GM23338 (cell line): ENCODE results near the gene HTR6. TPM values are rescaled to one million over a fixed set of nuclear protein-coding genes. Genes with fewer than 3 reads are reported as not detected.

Experiments
- ATAC-seq: fragments of 200-7000 bp; cut with Tn5 transposase; 3 replicates; pipeline ENCODE4 v1.9.1; 2020
- DNase-seq: peaks from one replicate; pipeline ENCODE4 v3.0.0-alpha.2; 2015; ENCODE audit warnings: low spot score
- H2AFZ ChIP-seq: fragments of 200-600 bp; sonication (generic); 2 replicates; pipeline ENCODE4 v1.8.0; 2016; ENCODE audit warnings: antibody characterized with exemption, mild to moderate bottlenecking, moderate library complexity
- H3F3A ChIP-seq: fragments of 200-600 bp; sonication (generic); replicated peaks from 2 replicates; pipeline ENCODE4 v1.8.0; 2017; ENCODE audit warnings: antibody characterized with exemption, mixed run types, low read depth
- H3K27ac ChIP-seq: fragments of 200-600 bp; sonication (generic); 2 replicates; pipeline ENCODE4 v1.6.1; 2016; ENCODE audit warnings: low read depth
- H3K27me3 ChIP-seq: fragments of 200-600 bp; sonication (generic); 2 replicates; pipeline ENCODE4 v1.8.0; 2016; ENCODE audit warnings: mild to moderate bottlenecking, mixed run types, moderate library complexity; ENCODE audit not compliant: insufficient read depth
- H3K36me3 ChIP-seq: fragments of 200-600 bp; sonication (generic); 2 replicates; pipeline ENCODE4 v1.8.0; 2016; ENCODE audit warnings: mild to moderate bottlenecking; ENCODE audit not compliant: insufficient read depth
- H3K4me1 ChIP-seq: fragments of 200-600 bp; sonication (generic); 2 replicates; pipeline ENCODE4 v1.8.0; 2016; ENCODE audit warnings: mild to moderate bottlenecking, moderate library complexity; ENCODE audit not compliant: insufficient read depth
- H3K4me2 ChIP-seq: fragments of 200-600 bp; sonication (generic); 2 replicates; pipeline ENCODE4 v1.7.1; 2017; ENCODE audit warnings: mixed run types
- H3K4me3 ChIP-seq: fragments of 200-600 bp; sonication (generic); 2 replicates; pipeline ENCODE4 v1.6.1; 2016; ENCODE audit warnings: mixed run types
- H3K79me2 ChIP-seq: fragments of 200-600 bp; sonication (generic); replicated peaks from 2 replicates; pipeline ENCODE4 v1.8.0; 2017; ENCODE audit warnings: mild to moderate bottlenecking; ENCODE audit not compliant: insufficient read depth
- H3K9me2 ChIP-seq: fragments of 200-600 bp; sonication (generic); 2 replicates; pipeline ENCODE4 v1.8.0; 2017; ENCODE audit not compliant: insufficient read depth
- H4K20me1 ChIP-seq: fragments of 200-600 bp; sonication (generic); replicated peaks from 2 replicates; pipeline ENCODE4 v1.8.0; 2017; ENCODE audit warnings: mild to moderate bottlenecking; ENCODE audit not compliant: insufficient read depth
- H3K27ac Mint-ChIP-seq: 2 replicates; pipeline ENCODE4 v1.8.0; 2020; ENCODE audit warnings: inconsistent platforms, mild to moderate bottlenecking, moderate library complexity, mixed read lengths
- H3K27me3 Mint-ChIP-seq: 3 replicates; pipeline ENCODE4 v1.8.0; 2022; ENCODE audit warnings: low read depth, mild to moderate bottlenecking, moderate library complexity, mixed read lengths, inconsistent platforms; ENCODE audit not compliant: insufficient read depth, poor library complexity
- H3K36me3 Mint-ChIP-seq: 3 replicates; pipeline ENCODE4 v1.8.0; 2021; ENCODE audit warnings: low read depth, mild to moderate bottlenecking, inconsistent platforms, moderate library complexity, mixed read lengths
- H3K4me1 Mint-ChIP-seq: 3 replicates; pipeline ENCODE4 v1.8.0; 2020; ENCODE audit warnings: mild to moderate bottlenecking, inconsistent platforms, mixed read lengths
- H3K4me3 Mint-ChIP-seq: 3 replicates; pipeline ENCODE4 v1.8.0; 2021; ENCODE audit warnings: moderate library complexity, mild to moderate bottlenecking, inconsistent platforms, mixed read lengths
- H3K9me3 Mint-ChIP-seq: 3 replicates; pipeline ENCODE4 v1.8.0; 2020; ENCODE audit warnings: moderate library complexity, mild to moderate bottlenecking, inconsistent platforms, mixed read lengths
- CREB1 ChIP-seq: fragments of 250-450 bp; sonication (Bioruptor Pico); IDR thresholded peaks from 2 replicates; pipeline ENCODE4 v1.5.0; 2020; ENCODE audit warnings: low read depth, mild to moderate bottlenecking, moderate library complexity
- CTCF ChIP-seq, 2 experiments: fragments of 200-600 bp in 1 of 2; sonication (generic) in 1 of 2; conservative IDR thresholded peaks; 2 replicates each; pipeline versions ENCODE4 v1.5.1 to v1.6.1; 2016 to 2017; ENCODE audit warnings: antibody characterized with exemption in 2 of 2, low read depth in 2 of 2, mild to moderate bottlenecking in 2 of 2, moderate library complexity in 1 of 2
- ETS1 ChIP-seq: IDR thresholded peaks from 2 replicates; pipeline ENCODE4 v1.6.1; 2016; ENCODE audit warnings: antibody characterized with exemption
- EZH2 ChIP-seq: fragments of 200-600 bp; sonication (generic); IDR thresholded peaks from one replicate; pipeline ENCODE4 v1.8.0; 2017; ENCODE audit warnings: antibody characterized with exemption, mild to moderate bottlenecking, low read depth; ENCODE audit not compliant: unreplicated experiment
- JUNB ChIP-seq: IDR thresholded peaks from one replicate; pipeline ENCODE4 v1.6.1; 2016; ENCODE audit warnings: antibody characterized with exemption; ENCODE audit not compliant: unreplicated experiment
- POLR2AphosphoS5 ChIP-seq: IDR thresholded peaks from 2 replicates; pipeline ENCODE4 v1.6.1; 2016; ENCODE audit warnings: antibody characterized with exemption, low read depth
- ZNF114 ChIP-seq: fragments of 250-450 bp; sonication (Bioruptor Pico); IDR thresholded peaks from 2 replicates; pipeline ENCODE4 v1.5.0; 2020; ENCODE audit warnings: mild to moderate bottlenecking, moderate library complexity
- ZNF331 ChIP-seq: fragments of 250-450 bp; sonication (Bioruptor Pico); IDR thresholded peaks from 2 replicates; pipeline ENCODE4 v1.5.0; 2020; ENCODE audit warnings: low read depth, mild to moderate bottlenecking, moderate library complexity
- ZNF462 ChIP-seq: fragments of 250-450 bp; sonication (Bioruptor Pico); IDR thresholded peaks from 2 replicates; pipeline ENCODE4 v1.5.0; 2020; ENCODE audit warnings: mild to moderate bottlenecking, moderate library complexity
- polyA plus RNA-seq: library from polyadenylated mRNA; unstranded; fragments of >200 nt; fragmentation: Nextera tagmentation; extraction: Ambion mirVana; gene quantifications from 2 replicates; pipeline ENCODE4 v1.2.1, GENCODE V29; 2016
- total RNA-seq: library from RNA; depleted of rRNA; stranded (reverse); fragments of >200 nt; shearing (Covaris generic); gene quantifications from 2 replicates; pipeline ENCODE4 v1.2.3, GENCODE V29; 2014

Gene HTR6
- total and polyA plus RNA-seq, 2 experiments from 2014 or later, result 0.26 to 0.66 TPM

- Histone ChIP-seq H3K9me2 (no peaks in the 10 kb centered on the region), H3K36me3 (no peaks in the 10 kb centered on the region), H2AFZ (no peak overlapping the region), H3K27me3 (no peaks in the 10 kb centered on the region), H3F3A (no peaks in the 10 kb centered on the region), H4K20me1 (no peaks in the 10 kb centered on the region), H3K4me3 (no peak overlapping the region), H3K79me2 (no peaks in the 10 kb centered on the region), H3K27ac (no peak overlapping the region), H3K4me2 (no peak overlapping the region), H3K4me1 (peaks cover 11% of the 10 kb centered on the region; the same call in 1 of the 2 replicates)
- ATAC-seq (no peak), DNase-seq (no peak)
- no peak for TF ChIP-seq ZNF331 (CRISPR knock-in tag)
- TF ChIP-seq CREB1 (CRISPR knock-in tag), result no peak
- TF ChIP-seq ETS1, result no peak
- TF ChIP-seq CTCF (conservative IDR thresholded peaks at IDR 0.05; ENCODE audit: low read depth in 2 of 2), result no peak
- TF ChIP-seq ZNF114 (CRISPR knock-in tag), result no peak
- TF ChIP-seq ZNF462, result no peak
- no peak for TF ChIP-seq JUNB
- no peak for TF ChIP-seq POLR2AphosphoS5
- TF ChIP-seq EZH2, result no peak
- peaks cover 18% of the 10 kb centered on the region for H3K4me1 Mint-ChIP-seq
- peaks cover 6% of the 10 kb centered on the region for H3K27me3 Mint-ChIP-seq
- H3K27ac Mint-ChIP-seq, result no peak overlapping the region
- H3K9me3 Mint-ChIP-seq, result no peaks in the 10 kb centered on the region
- peaks cover 6% of the 10 kb centered on the region; the same call in 1 of the 3 replicates for H3K36me3 Mint-ChIP-seq
- H3K4me3 Mint-ChIP-seq, result no peak overlapping the region
These were observed 18.2 kb downstream of the HTR6 start for GRCh38 chr1:19682901-19683300.
